GM12892 (cell line): Measurements from ENCODE around the gene HMCN2.
"Not testable (repeated sequence)": the region's sequence is repeated elsewhere in the genome, so short reads cannot be mapped to it uniquely, and the experiment has no call there.

Experiments
- POLR2A ChIP-seq: IDR thresholded peaks from 2 replicates; pipeline ENCODE4 v1.6.1; 2011; ENCODE audit warnings: low read depth, low read length, control low read depth
- TAF1 ChIP-seq: IDR thresholded peaks from 2 replicates; pipeline ENCODE4 v1.6.1; 2011; ENCODE audit warnings: low read depth, mild to moderate bottlenecking, control low read depth, low read length, borderline replicate concordance

DNA sequence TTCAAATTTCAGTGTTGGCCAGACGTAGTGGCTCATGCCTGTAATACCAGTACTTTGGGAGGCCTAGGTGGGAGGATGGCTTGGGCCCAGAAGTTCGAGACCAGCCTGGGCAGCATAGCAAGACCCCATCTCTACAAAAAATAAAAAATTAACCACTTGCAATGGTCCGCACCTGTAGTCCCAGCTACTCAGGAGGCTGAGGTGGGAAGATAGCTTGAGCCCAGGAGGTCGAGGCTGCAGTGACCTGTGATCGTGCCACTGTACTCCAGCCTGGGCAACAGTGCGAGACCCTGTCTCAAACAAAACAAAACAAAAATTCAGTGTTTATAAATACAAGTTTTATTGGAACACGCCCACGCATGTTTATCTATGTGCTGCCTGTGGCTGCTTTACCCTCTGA is 73.3 kb downstream of the HMCN2 start:
- not testable (repeated sequence) for TF ChIP-seq TAF1, POLR2A
